HG03066 (cell line): ENCODE data around the gene CLGN.

Experiments used
- ATAC-seq: cut with Tn5 transposase; IDR thresholded peaks from one replicate; pipeline ENCODE4 v1.9.1; 2021; ENCODE audit warnings: low read depth; ENCODE audit not compliant: unreplicated experiment

The CLGN gene

DNA sequence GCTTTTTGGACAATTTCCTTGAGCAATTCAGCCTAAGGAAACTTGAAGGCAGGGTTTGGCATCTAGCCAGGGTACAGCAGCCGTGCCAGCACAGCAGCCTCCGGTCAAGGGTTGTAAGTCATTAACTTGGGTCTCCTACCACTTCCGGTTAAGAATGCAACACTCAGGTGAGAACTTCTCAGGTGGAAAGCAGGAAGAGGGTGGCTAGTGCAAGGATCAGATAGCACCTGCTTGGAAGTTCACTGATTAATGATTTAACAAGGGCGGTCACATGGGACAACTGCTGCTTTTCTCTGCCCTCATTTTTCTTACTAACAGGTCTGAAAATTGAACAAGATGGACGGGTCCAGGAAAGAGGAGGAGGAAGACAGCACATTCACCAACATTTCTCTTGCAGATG, 84.1 kb downstream of the CLGN start:
- peak; percentile 82 for ATAC-seq

DNA sequence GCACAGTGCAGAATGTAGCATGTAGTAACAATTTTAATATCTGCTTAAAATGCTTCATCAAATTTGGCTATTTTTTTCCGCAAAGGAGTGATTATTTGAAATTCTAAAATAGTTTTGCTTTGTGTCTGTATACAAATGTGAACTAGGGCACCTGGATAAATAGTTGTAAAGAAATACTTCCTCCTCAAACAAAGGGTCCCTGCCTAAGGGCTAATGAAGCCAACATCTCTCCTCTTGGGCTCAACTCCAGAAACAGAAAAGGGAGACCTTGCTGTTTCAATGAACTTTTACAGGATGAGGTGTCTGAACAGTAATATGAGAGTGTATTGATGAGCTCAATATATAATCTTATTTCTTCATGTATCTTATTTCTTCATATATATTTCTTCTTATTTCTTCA, 84.8 kb downstream of the CLGN start:
- no peak for ATAC-seq
